DLD1 (cell line): ENCODE measurements around the gene SRGAP2.
"Not testable (repeated sequence)": the region's sequence is repeated elsewhere in the genome, so short reads cannot be mapped to it uniquely, and the experiment has no call there.

Experiments used
- in situ Hi-C: cut with HindIII; loops from 2 replicates; pipeline ENCODE4 v1.10.0; 2017; ENCODE audit warnings: low sequenced_read_pairs

The SRGAP2 gene

GRCh38 chr1:206204871-206205270 is 1.5 kb downstream of the SRGAP2 start:
- in situ Hi-C loops: not testable (repeated sequence)

- in situ Hi-C loops: not testable (repeated sequence)
These were observed 2.2 kb downstream of the SRGAP2 start for GRCh38 chr1:206205569-206205968.

GRCh38 chr1:206210802-206211201 is 7.5 kb downstream of the SRGAP2 start:
- in situ Hi-C loops: not testable (repeated sequence)

GRCh38 chr1:206215600-206216392 is 12.5 kb downstream of the SRGAP2 start:
- in situ Hi-C loops: not testable (repeated sequence)

- in situ Hi-C loops: not testable (repeated sequence)
These were observed 14.9 kb downstream of the SRGAP2 start for GRCh38 chr1:206218285-206218684.

- in situ Hi-C loops: not testable (repeated sequence)
These were observed 15.4 kb downstream of the SRGAP2 start for GRCh38 chr1:206218765-206219164.

- in situ Hi-C loops: not testable (repeated sequence)
These were observed 16.4 kb downstream of the SRGAP2 start for GRCh38 chr1:206219514-206220331.

- in situ Hi-C loops: not testable (repeated sequence)
These were observed 17.1 kb downstream of the SRGAP2 start for GRCh38 chr1:206220332-206221000.

GRCh38 chr1:206221585-206221984 is 18.2 kb downstream of the SRGAP2 start:
- in situ Hi-C loops: not testable (repeated sequence)

GRCh38 chr1:206224190-206224776 is 20.9 kb downstream of the SRGAP2 start:
- in situ Hi-C loops: not testable (repeated sequence)

- in situ Hi-C loops: not testable (repeated sequence)
These were observed 22.0 kb downstream of the SRGAP2 start for GRCh38 chr1:206225386-206225785.

- in situ Hi-C loops: not testable (repeated sequence)
These were observed 23.5 kb downstream of the SRGAP2 start for GRCh38 chr1:206226886-206227285.

- in situ Hi-C loops: not testable (repeated sequence)
These were observed 25.9 kb downstream of the SRGAP2 start for GRCh38 chr1:206229286-206229685.

GRCh38 chr1:206231989-206232388 is 28.6 kb downstream of the SRGAP2 start:
- in situ Hi-C loops: not testable (repeated sequence)

- in situ Hi-C loops: not testable (repeated sequence)
These were observed 29.8 kb downstream of the SRGAP2 start for GRCh38 chr1:206232970-206233645.

- in situ Hi-C loops: not testable (repeated sequence)
These were observed 31.0 kb downstream of the SRGAP2 start for GRCh38 chr1:206234189-206234916.

GRCh38 chr1:206235190-206235589 is 31.8 kb downstream of the SRGAP2 start:
- in situ Hi-C loops: not testable (repeated sequence)

- in situ Hi-C loops: not testable (repeated sequence)
These were observed 36.9 kb downstream of the SRGAP2 start for GRCh38 chr1:206240288-206240687.

- in situ Hi-C loops: not testable (repeated sequence)
These were observed 40.0 kb downstream of the SRGAP2 start for GRCh38 chr1:206243335-206243734.

- in situ Hi-C loops: not testable (repeated sequence)
These were observed 42.1 kb downstream of the SRGAP2 start for GRCh38 chr1:206245479-206245878.
